ENCODE data around the gene RGL3.
"Not testable (repeated sequence)": the region's sequence is repeated elsewhere in the genome, so short reads cannot be mapped to it uniquely, and the experiment has no call there.

RGL3 gene

GRCh38 chr19:11382898-11383705, 36.0 kb downstream of the RGL3 start:
- no peak for DNase-seq (ENCODE audit: low spot score)

- peak; percentile 89 for DNase-seq (ENCODE audit: low spot score)
Measured at GRCh38 chr19:11380653-11381537, 38.2 kb downstream of the RGL3 start.

DNA sequence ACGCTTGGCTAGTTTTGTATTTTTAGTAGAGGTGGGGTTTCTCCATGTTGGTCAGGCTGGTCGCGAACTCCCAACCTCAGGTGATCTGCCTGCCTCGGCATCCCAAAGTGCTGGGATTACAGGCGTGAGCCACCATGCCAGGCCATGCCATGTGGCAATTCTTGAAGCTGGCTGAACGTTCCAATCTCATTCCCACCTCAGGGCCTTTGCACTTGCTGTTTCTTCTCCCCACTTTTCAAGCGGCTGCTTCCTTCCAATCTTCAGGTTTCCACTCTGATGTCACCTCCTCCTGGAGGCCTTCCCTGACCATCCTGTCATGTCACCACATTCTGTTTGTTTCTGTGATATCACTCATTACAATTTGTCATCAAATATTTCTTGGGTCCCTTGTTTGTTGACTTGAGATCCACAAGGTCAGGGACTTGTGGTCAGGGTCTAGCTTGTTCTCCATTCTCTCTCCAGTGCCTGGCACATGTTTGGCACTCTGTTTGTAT, 39.2 kb downstream of the RGL3 start:
- no peak for DNase-seq (ENCODE audit: low spot score)

DNA sequence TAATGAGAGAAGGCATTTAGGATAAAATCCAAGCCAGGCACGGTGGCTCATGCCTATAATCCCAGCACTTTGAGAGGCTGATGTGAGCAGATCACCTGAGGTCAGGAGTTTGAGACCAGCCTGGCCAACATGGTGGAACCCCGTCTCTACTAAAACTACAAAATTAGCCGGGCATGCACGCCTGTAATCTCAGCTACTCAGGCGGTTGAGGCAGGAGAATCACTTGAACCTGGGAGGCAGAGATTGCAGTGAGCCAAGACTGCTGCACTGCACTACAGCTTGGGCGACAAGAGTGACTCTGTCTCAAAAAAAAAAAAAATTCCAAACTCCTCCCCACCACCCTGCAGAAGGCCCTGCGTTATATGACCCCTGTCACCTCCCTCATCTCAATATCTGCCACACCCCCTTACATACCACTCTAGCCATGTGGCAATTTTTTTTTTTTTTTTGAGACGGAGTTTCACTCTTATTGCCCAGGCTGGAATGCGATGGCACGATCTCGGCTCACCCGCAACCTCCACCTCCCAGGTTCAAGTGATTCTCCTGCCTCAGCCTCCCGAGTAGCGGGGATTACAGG, 39.8 kb downstream of the RGL3 start:
- not testable (repeated sequence) for DNase-seq (ENCODE audit: low spot score)

DNA sequence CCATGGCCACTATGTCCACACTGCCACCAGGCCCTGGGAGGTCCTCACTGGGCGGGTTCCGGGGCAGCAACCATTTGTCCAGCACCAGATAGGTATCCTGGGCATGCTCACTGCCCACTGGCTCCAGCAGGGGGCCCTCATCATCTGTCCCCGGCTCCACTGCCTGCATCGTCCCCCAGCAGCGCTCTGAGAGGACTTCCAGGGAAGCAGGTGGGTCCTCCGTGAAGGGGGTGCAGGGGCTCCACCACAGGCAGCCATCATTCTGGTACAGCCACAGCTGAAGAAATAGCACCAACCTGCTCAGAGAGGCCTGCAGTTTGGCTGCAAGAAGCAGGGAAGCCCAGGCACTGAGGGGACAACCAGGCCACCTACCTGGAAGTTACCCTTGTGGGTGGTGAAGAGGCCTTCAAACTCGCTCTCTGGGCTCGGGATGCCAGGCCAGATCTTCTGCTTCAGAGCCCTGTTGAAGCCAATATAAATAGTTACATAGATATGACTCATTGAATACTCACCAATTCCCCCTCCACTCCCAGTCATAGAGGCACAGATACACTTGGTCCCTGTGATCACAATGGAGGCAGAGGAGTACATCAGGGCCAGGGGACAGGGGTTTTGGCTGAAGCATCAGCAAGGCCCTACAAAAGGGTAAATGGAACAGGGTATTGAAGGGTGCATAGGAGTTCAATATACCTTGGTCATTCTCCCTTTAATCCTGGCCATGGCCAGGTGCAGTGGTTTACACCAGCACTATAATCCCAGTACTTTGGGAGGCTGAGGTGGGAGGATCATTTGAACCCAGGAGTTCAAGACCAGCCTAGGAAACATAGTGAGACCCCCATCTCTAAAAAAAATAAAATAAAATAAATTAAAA, 40.6 kb downstream of the RGL3 start:
- peak; percentile 24 for DNase-seq (ENCODE audit: low spot score)

- DNase-seq (ENCODE audit: low spot score), result no peak
Measured at GRCh38 chr19:11377756-11378155, 41.4 kb downstream of the RGL3 start.

DNA sequence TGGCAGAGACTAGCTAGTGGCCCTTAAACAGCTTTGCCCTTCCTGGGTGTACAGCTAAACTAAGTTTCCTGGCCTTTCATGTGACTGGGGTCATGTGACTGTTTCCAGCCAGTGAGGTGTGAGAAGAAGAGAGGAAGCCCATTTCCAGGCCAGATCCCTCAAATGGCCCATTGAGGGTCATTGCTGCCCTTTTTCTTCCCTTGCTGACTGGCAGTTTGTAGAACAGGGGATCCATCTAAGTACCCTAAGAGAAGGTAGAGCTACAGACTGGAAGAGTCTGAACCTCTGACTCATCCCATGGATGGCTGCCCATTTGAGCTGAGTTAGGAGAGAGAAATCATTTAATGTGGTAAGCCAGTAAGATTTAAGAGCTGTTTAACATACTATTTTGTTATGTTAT, 41.9 kb downstream of the RGL3 start:
- DNase-seq (ENCODE audit: low spot score), result no peak

DNA sequence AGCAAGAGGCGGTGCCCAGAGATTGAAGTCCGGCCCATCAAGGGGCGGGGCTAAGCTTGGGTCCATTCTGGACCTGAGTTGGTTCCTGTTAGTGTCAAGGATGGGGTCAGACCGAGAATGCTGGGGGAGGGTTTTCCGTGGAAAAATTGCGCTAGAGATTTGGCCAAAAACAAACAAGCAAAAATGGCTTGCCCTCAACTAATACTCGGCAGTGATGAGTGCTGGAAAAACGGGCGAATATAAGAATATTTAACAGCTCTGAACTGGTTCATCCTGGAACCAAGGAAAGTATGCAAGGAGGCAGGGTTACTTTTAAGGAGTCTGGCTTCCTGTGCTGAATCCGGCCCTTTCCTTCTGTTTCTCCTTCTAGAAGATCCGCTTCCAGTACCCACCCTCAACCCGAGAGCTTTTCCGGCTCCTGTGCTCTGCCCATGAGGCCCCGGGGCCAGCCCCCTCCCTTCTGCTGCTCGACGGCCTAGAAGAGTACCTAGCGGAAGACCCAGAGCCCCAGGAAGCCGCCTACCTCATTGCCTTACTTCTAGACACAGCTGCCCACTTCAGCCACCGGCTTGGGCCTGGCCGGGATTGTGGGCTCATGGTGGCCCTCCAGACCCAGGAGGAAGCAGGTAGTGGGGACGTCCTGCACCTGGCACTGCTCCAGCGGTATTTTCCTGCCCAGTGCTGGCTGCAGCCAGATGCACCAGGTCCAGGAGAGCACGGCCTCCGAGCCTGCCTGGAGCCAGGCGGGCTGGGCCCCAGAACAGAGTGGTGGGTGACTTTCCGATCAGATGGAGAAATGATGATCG, 43.8 kb downstream of the RGL3 start:
- peak; percentile 19 for DNase-seq (ENCODE audit: low spot score)

GRCh38 chr19:11374433-11375142, 44.5 kb downstream of the RGL3 start, which contains the start of gene SWSAP1:
Gene SWSAP1 (plus strand): TSS chr19:11374666. CDS start chr19:11374681, 15 bp downstream.
- peak; percentile 95 for DNase-seq (ENCODE audit: low spot score)

DNA sequence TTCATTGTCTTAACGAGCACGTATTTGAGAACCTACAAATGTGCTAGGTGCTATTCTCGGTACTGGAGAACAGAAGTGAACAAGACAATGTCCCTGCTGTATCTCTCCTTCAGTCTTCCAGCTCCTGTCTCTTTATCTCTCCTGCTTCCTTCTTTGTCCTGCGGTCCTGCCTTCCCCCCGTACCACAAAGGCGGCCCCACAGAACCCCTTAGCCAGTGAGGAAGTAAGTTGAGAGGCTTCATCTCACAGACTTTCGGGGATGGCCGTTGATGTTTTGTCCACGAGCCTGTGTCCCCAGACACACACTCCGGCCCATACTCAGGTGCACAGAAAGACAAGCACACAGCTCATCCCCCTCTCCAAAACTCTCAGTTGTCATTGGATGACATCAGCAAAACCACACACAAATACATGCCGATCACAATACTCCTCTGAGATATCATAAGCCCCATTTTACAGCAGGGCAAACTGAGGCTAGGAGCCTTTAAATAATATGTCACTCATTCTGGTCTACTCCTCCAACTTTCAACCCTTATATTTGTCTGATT, 45.2 kb downstream of the RGL3 start:
- no peak for DNase-seq (ENCODE audit: low spot score)

- DNase-seq (ENCODE audit: low spot score), result peak; percentile 51
Measured at GRCh38 chr19:11373166-11373884, 45.8 kb downstream of the RGL3 start.

DNA sequence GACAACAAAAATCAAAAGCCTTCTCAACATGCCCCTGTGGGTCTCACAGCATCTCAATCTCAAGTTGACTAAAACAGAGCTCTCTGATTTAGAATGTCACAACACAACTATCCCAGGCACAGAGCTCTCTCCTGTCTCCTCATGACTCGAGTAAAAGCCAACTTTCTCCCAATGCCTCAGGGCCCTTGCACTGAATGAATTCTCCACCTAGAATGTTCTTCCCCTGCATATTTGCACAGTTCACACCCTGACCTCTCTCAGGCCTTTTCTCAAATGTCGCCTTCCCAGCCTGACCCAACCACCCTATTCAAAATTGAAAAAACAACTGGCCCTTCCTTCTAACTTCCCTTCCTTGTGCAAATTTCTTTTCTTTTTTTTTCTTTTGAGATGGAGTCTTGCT, 48.4 kb downstream of the RGL3 start:
- DNase-seq (ENCODE audit: low spot score), result no peak

DNA sequence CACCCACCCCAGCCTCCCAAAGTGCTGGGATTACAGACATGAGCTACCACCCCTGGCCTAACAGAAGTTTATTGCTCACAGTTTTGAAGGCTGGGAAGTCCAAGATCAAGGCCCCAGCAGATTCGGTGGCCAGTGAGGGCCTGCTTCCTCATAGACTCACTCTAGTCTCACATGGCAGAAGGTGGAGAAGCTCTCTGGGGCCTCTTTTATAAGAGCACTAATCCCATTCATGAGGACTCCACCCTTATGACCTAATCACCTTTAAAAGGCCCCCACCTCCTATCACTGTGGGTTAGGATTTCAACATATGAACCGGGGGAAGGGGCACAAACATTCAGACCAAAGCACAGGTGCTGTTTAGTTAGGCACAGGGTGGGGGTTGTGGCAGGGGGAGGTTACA, 51.6 kb downstream of the RGL3 start:
- DNase-seq (ENCODE audit: low spot score), result no peak

GRCh38 chr19:11365557-11366117, 53.5 kb downstream of the RGL3 start:
- DNase-seq (ENCODE audit: low spot score), result no peak

- no peak for DNase-seq (ENCODE audit: low spot score)
Measured at GRCh38 chr19:11364935-11365334, 54.2 kb downstream of the RGL3 start.

DNA sequence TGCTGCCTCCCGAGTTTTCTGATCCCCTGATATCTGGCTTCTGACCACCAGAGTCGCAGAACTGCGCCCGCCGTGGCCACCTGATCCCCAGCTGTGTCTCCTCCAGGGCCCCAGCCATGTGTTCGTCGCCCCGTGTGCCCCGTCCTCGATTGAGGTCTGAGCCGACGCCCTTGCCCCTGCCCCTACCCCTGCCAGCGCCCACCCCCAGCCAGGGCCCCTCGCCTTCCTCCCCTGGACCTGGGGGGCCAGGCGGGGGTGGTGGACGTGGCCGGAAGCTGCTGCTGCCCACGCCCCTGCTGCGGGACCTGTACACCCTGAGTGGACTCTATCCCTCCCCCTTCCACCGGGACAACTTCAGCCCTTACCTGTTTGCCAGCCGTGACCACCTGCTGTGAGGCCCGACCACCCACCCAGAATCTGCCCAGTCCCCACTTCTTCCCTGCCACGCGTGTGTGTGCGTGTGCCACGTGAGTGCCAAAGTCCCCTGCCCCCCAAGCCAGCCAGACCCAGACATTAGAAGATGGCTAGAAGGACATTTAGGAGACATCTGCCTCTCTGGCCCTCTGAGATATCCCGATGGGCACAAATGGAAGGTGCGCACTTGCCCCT, 54.7 kb downstream of the RGL3 start:
- DNase-seq (ENCODE audit: low spot score), result no peak

DNA sequence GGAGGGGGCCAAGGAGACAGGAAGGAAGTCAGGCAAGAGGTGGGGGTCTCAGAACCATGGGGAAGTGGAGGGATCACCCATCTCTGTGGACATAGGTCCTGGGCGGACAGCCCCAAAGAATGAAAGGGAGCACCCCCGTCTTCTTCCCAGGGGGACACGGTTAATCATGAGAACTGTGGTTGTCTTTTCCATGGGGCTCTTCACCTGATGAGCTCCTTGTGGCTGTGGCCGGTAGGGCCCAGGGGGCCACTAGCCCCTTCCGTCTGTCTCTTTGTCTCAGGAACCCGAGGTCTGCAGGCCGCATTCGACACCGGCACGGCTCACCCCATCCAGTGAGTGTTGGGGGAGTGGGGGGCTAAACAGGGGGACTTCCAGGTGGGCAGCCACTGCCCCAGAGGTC, 55.2 kb downstream of the RGL3 start:
- DNase-seq (ENCODE audit: low spot score), result no peak

All from iPS-NIHi11 (cell line).